ENCODE data around the gene FYTTD1.

The FYTTD1 gene

DNA sequence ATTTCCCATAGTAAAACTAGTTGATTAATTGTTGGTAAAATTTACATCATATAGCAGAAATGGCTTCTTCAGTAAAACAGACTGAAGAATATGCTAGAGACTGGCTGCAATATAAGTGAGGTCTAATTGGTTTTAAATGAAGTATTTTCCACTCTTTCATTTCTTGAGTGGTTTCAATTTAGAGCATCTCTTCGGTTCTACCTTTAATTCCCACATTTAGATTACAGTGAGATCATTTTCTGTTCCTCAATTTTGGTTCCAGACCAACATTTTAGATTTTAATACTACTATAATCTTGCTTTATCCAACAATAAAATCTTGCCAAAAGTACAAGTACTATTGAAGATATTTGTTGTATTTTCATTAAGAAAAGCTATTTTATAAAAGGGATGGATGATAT lies 40.4 kb downstream of the FYTTD1 start:
- H3K4me3 ChIP-seq (ENCODE audit: low read depth, low read length) = peak overlapping the region; percentile 93
- no peak overlapping the region for H2AFZ ChIP-seq (ENCODE audit: low read length, unreplicated experiment)

DNA sequence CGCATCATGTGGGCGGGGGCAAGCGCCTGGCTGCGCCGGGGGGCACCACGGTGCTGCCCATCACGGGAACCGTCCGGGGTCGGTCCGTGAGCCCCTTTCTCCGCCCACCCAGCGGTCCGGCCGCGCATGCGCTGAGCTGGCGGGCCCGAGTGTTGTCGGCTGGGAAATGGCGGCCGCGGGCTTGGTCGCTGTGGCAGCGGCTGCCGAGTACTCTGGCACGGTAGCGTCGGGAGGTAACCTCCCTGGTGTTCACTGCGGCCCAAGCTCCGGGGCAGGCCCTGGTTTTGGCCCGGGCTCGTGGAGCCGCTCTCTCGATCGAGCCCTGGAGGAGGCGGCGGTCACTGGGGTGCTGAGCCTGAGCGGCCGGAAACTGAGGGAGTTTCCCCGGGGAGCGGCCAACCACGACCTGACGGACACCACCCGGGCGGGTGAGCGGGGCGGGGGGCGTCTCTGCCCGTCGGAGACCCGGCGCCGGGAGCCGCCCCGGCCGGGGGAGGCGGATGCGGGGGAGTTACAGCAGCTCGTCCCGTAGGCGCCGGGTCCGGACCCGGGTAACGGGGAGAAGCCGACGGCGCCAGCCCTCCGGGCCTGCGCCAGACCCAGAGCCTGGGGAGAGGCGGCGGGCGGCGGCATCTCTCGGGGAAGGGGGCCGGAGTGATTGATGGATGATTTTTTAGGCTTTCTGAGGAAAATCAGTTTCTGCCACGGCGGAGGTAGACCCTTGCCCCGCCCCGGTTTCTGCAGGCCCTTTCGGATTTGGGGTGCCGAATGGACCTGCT lies 41.6 kb downstream of the FYTTD1 start, which contains the start of gene LRCH3:
TSS of gene LRCH3 (plus strand) at position 142 of the 779 bp plus-strand sequence. CDS start at position 167, 25 bp downstream.
- Histone ChIP-seq H3K79me2 (ENCODE audit: control insufficient read depth, insufficient read depth, low read length, unreplicated experiment) (peaks cover 44% of the 10 kb centered on the region), H3K27me3 (ENCODE audit: insufficient read depth, low read length) (no peaks in the 10 kb centered on the region), H2AFZ (ENCODE audit: low read length, unreplicated experiment) (peak within 1 kb of the TSS; percentile 99), H3K36me3 (ENCODE audit: insufficient read depth, low read length) (no peaks in the 10 kb centered on the region), H3K27ac (ENCODE audit: low read depth, low read length) (peak within 1 kb of the TSS; percentile 86), H3K4me1 (ENCODE audit: control insufficient read depth, insufficient read depth, low read length, unreplicated experiment) (peaks cover 36% of the 10 kb centered on the region), H3K4me3 (ENCODE audit: low read depth, low read length) (peak within 1 kb of the TSS; percentile 93)

More for the DNA sequence above, 40.4 kb downstream of the FYTTD1 start:
- no peaks in the 10 kb centered on the region for H3K36me3 ChIP-seq (ENCODE audit: insufficient read depth, low read length)
- no peak overlapping the region for H3K27ac ChIP-seq (ENCODE audit: low read depth, low read length)
- H3K27me3 ChIP-seq (ENCODE audit: insufficient read depth, low read length) = no peaks in the 10 kb centered on the region
- peaks cover 24% of the 10 kb centered on the region for H3K4me1 ChIP-seq (ENCODE audit: control insufficient read depth, insufficient read depth, low read length, unreplicated experiment)
- H3K79me2 ChIP-seq (ENCODE audit: control insufficient read depth, insufficient read depth, low read length, unreplicated experiment) = peaks cover 34% of the 10 kb centered on the region

DNA sequence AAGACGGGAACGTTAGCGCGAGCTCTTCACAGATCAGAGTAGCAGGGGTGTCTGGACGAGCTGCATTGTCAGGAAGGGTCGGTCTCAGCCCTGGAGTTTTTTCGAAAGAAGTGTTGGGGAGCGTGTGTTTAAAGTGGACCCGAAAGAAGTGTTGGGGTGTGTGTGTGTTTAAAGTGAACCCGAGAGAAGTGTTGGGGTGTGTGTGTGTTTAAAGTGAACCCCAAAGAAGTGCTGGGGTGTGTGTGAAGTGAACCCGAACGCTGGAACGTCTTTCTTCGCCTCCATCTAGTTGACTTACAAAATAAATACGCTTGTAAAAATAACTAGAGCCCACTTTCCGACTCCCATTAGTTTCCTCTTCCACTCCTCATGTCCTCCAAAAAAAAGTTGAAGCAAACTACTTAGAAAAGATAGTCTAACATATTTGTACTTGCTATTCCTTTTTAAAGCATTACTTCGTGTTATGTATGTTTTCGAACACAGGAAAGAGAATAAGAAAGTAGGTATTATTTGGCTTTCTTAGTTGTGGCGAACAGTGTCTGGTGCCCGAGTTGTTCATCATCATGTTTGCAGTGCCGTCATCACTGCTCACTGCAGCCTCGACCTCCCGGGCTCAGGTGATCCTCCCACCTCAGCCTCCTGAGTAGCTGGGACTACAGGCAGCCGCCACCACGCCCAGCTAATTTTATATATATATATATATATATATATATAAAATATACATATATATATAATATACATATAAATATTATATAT lies 42.4 kb downstream of the FYTTD1 start:
- Histone ChIP-seq H3K27me3 (ENCODE audit: insufficient read depth, low read length) (no peaks in the 10 kb centered on the region), H3K36me3 (ENCODE audit: insufficient read depth, low read length) (no peaks in the 10 kb centered on the region), H3K4me3 (ENCODE audit: low read depth, low read length) (peak overlapping the region; percentile 93), H3K4me1 (ENCODE audit: control insufficient read depth, insufficient read depth, low read length, unreplicated experiment) (peaks cover 40% of the 10 kb centered on the region), H2AFZ (ENCODE audit: low read length, unreplicated experiment) (peak overlapping the region; percentile 99), H3K79me2 (ENCODE audit: control insufficient read depth, insufficient read depth, low read length, unreplicated experiment) (peaks cover 52% of the 10 kb centered on the region), H3K27ac (ENCODE audit: low read depth, low read length) (peak overlapping the region; percentile 86)

DNA sequence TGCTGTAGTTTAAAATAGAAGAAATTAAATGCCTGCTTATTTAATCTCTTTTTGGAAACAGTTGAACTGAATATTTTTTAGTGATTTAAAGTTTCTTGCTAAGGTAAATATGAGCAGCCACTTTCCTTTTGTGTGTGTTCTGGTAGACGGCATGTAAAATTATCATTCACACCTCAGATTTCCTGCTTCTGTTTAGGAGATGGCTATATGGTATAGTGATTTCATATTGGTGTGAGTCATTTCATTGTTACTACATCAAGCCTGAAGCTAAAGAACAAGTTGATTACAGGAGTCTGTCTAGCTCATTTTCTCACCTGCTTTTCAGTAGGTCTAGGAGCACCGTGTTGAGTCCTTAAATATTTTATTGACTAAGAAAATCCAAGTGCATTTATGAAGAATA lies 43.6 kb downstream of the FYTTD1 start:
- H3K4me3 ChIP-seq (ENCODE audit: low read depth, low read length) = peak overlapping the region; percentile 57

DNA sequence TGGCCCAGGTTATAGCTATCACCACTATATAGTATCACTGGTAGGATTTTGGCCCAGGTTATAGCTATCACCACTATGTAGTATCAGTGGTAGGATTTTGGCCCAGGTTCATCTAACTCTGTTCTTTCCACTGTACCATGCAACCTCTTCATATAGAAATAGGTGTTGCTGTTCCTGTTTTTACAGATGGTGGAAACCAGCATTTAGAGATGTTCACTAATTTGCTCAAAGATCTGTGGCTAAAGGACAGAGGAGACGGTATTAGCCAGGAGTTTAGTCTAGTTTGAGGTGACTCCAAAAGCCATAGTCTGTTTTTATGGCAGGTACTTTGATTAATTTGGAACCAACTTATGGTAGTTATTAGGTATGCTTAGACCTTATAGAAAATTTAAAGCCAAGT lies 44.4 kb downstream of the FYTTD1 start:
- no peaks in the 10 kb centered on the region for H3K27me3 ChIP-seq (ENCODE audit: insufficient read depth, low read length)
- H3K79me2 ChIP-seq (ENCODE audit: control insufficient read depth, insufficient read depth, low read length, unreplicated experiment) = peaks cover 73% of the 10 kb centered on the region
- H3K4me1 ChIP-seq (ENCODE audit: control insufficient read depth, insufficient read depth, low read length, unreplicated experiment) = peaks cover 49% of the 10 kb centered on the region
- H3K4me3 ChIP-seq (ENCODE audit: low read depth, low read length) = no peak overlapping the region
- H3K36me3 ChIP-seq (ENCODE audit: insufficient read depth, low read length) = no peaks in the 10 kb centered on the region
- H2AFZ ChIP-seq (ENCODE audit: low read length, unreplicated experiment) = no peak overlapping the region
- H3K27ac ChIP-seq (ENCODE audit: low read depth, low read length) = peak overlapping the region; percentile 77

More for the DNA sequence above, 43.6 kb downstream of the FYTTD1 start:
- Histone ChIP-seq H3K36me3 (ENCODE audit: insufficient read depth, low read length) (no peaks in the 10 kb centered on the region), H3K79me2 (ENCODE audit: control insufficient read depth, insufficient read depth, low read length, unreplicated experiment) (peaks cover 64% of the 10 kb centered on the region), H3K4me1 (ENCODE audit: control insufficient read depth, insufficient read depth, low read length, unreplicated experiment) (peaks cover 40% of the 10 kb centered on the region), H3K27ac (ENCODE audit: low read depth, low read length) (peak overlapping the region; percentile 33), H3K27me3 (ENCODE audit: insufficient read depth, low read length) (no peaks in the 10 kb centered on the region), H2AFZ (ENCODE audit: low read length, unreplicated experiment) (no peak overlapping the region)

DNA sequence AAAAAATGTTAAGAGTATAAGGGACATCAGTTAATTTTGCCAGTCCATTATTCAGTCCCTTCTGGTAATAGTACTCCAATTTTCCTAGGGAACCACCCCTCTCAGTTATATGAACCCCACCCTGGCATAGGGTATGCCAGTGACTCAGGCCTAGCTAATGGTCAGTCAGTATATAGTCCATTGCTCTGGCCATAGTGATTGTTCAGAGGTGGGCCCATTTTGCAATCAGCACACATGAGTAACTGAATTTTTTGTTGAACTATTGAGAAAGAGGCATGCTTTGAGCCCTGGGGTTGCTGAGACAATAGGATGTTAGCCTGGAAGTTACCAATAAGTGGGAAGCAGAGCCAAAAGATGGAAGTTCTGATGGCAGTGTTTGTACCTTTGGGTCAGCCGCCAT lies 45.5 kb downstream of the FYTTD1 start:
- H2AFZ ChIP-seq (ENCODE audit: low read length, unreplicated experiment) = no peak overlapping the region
- H3K4me1 ChIP-seq (ENCODE audit: control insufficient read depth, insufficient read depth, low read length, unreplicated experiment) = peaks cover 49% of the 10 kb centered on the region
- peaks cover 83% of the 10 kb centered on the region for H3K79me2 ChIP-seq (ENCODE audit: control insufficient read depth, insufficient read depth, low read length, unreplicated experiment)
- H3K27ac ChIP-seq (ENCODE audit: low read depth, low read length) = peak overlapping the region; percentile 77
- H3K4me3 ChIP-seq (ENCODE audit: low read depth, low read length) = no peak overlapping the region
- H3K36me3 ChIP-seq (ENCODE audit: insufficient read depth, low read length) = no peaks in the 10 kb centered on the region
- H3K27me3 ChIP-seq (ENCODE audit: insufficient read depth, low read length) = no peaks in the 10 kb centered on the region

DNA sequence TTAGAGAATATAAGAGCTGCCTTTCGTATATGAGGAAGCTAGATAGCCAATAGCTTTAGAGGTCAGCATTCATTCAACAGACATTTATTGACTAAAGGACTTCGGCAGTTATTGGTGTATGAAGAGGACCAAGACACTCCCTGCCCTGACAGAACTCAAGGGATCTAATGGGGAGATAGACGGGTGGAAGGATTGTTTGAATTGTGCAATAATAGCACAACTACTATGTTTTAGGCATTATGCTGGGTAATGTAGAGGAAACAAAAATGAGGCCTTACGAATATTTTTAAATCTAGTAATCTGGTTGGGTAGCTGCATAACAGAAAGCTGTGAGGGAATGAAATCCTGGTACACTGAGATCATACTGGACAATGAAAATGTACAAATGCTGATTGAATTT lies 46.4 kb downstream of the FYTTD1 start:
- Histone ChIP-seq H3K4me3 (ENCODE audit: low read depth, low read length) (no peak overlapping the region), H2AFZ (ENCODE audit: low read length, unreplicated experiment) (no peak overlapping the region), H3K4me1 (ENCODE audit: control insufficient read depth, insufficient read depth, low read length, unreplicated experiment) (peaks cover 48% of the 10 kb centered on the region), H3K27me3 (ENCODE audit: insufficient read depth, low read length) (no peaks in the 10 kb centered on the region), H3K79me2 (ENCODE audit: control insufficient read depth, insufficient read depth, low read length, unreplicated experiment) (peaks cover 92% of the 10 kb centered on the region), H3K36me3 (ENCODE audit: insufficient read depth, low read length) (no peaks in the 10 kb centered on the region), H3K27ac (ENCODE audit: low read depth, low read length) (peak overlapping the region; percentile 77)

DNA sequence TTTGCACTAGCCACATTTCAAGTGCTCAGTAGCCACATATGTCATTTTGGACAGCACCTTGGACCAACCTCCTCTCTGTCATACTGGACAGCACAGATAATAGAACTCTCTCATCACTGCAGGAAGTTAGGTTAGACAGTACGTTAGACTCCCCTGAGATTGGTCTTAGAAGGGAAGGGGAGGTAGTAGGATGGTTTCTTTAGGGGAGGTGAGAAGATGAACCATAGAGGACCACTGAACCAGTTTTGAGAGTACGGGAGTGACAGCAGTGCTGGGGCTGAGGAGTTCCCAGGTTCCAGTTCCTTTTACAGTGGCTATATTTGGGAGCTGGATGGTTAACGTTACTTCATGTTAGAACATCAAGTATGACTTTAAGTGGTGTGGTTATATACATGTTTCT lies 49.2 kb downstream of the FYTTD1 start:
- H3K27ac ChIP-seq (ENCODE audit: low read depth, low read length) = no peak overlapping the region
- H3K27me3 ChIP-seq (ENCODE audit: insufficient read depth, low read length) = no peaks in the 10 kb centered on the region
- H3K79me2 ChIP-seq (ENCODE audit: control insufficient read depth, insufficient read depth, low read length, unreplicated experiment) = peaks cover 94% of the 10 kb centered on the region
- no peak overlapping the region; the same call in 1 of the 2 replicates for H3K4me3 ChIP-seq (ENCODE audit: low read depth, low read length)
- peaks cover 59% of the 10 kb centered on the region for H3K4me1 ChIP-seq (ENCODE audit: control insufficient read depth, insufficient read depth, low read length, unreplicated experiment)
- H2AFZ ChIP-seq (ENCODE audit: low read length, unreplicated experiment) = no peak overlapping the region
- no peaks in the 10 kb centered on the region for H3K36me3 ChIP-seq (ENCODE audit: insufficient read depth, low read length)

DNA sequence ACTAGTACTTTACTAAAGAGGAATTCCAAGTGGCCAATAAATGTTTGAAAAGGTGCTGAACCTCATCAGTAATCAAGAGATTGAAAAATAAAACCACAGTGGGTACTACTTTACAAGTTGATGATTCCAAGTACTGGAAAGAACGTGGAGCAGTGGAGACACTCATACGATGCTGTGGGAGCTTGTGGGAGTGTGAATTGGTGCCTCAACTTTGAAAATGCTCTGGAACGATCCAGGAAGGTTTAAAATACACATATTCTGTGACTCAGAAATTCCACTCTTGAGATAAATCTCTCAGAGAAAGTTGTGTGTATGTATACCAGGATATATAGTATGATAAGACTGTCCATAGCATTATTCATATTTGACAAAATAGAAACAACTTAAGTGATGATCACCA lies 50.7 kb downstream of the FYTTD1 start:
- Histone ChIP-seq H2AFZ (ENCODE audit: low read length, unreplicated experiment) (no peak overlapping the region), H3K27ac (ENCODE audit: low read depth, low read length) (no peak overlapping the region), H3K4me3 (ENCODE audit: low read depth, low read length) (no peak overlapping the region), H3K4me1 (ENCODE audit: control insufficient read depth, insufficient read depth, low read length, unreplicated experiment) (peaks cover 45% of the 10 kb centered on the region), H3K27me3 (ENCODE audit: insufficient read depth, low read length) (no peaks in the 10 kb centered on the region), H3K36me3 (ENCODE audit: insufficient read depth, low read length) (no peaks in the 10 kb centered on the region), H3K79me2 (ENCODE audit: control insufficient read depth, insufficient read depth, low read length, unreplicated experiment) (peaks cover 97% of the 10 kb centered on the region)

DNA sequence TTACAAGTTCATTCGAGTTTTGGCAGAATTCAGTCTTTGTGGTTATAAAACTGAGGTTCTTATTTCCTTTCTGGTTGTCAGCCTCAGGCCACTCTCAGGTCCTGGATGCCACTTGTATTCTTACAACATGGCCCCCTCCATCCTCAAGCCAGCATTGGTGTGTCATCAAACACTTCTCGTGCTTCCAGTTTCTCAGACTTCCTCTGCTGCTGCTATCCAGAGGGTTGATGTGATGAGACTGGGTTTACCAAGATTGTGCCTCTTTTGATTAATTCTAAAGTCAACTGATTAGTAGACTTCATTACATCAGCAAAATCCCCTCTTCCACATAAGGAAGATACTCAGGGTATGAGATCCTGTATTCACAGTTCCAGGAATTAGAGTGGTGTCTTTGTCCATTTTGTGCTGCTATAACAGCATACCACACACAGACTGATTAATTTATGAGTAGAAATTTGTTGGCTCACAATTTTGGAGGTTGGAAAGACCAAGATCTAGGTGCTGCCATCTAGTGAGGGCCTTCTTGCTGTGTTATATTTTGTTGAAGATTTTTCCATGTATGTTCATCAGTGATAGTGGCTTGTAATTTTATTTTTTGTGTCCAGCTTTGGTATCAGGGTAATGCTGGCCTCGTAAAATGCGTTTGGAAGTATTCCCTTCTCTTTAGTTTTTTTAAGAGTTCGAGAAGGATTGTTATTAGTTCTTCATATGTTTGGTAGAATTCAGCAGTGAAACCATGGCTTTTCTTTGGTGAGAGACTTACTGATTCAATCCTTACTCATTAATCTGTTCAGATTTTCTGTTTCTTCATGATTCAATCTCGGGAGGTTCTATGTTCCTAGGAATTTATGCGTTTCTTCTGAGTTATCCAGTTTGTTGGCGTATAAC lies 52.5 kb downstream of the FYTTD1 start:
- Histone ChIP-seq H3K36me3 (ENCODE audit: insufficient read depth, low read length) (no peaks in the 10 kb centered on the region), H3K27ac (ENCODE audit: low read depth, low read length) (peak overlapping the region; percentile 57)

More for the DNA sequence above, 52.5 kb downstream of the FYTTD1 start:
- H3K27me3 ChIP-seq (ENCODE audit: insufficient read depth, low read length) = no peaks in the 10 kb centered on the region
- peaks cover 32% of the 10 kb centered on the region for H3K4me1 ChIP-seq (ENCODE audit: control insufficient read depth, insufficient read depth, low read length, unreplicated experiment)
- no peak overlapping the region for H3K4me3 ChIP-seq (ENCODE audit: low read depth, low read length)
- peaks cover 91% of the 10 kb centered on the region for H3K79me2 ChIP-seq (ENCODE audit: control insufficient read depth, insufficient read depth, low read length, unreplicated experiment)
- H2AFZ ChIP-seq (ENCODE audit: low read length, unreplicated experiment) = peak overlapping the region; percentile 1
